Effector memory CD4-positive, alpha-beta T cell (primary cell): ENCODE results near the gene SLC35C1.
A peak's percentile ranks its signal among the peaks of the same experiment; 100 is the strongest.
"Not testable (repeated sequence)": the region's sequence is repeated elsewhere in the genome, so short reads cannot be mapped to it uniquely, and the experiment has no call there.

Experiments
- DNase-seq, 3 donors: peaks; one replicate each; pipeline ENCODE4 v3.0.0-alpha.2; 2020
- H3K27ac ChIP-seq: 2 replicates; pipeline ENCODE4 v1.7.0; 2013; ENCODE audit warnings: mild to moderate bottlenecking, low read length, moderate library complexity; ENCODE audit not compliant: insufficient read depth, poor library complexity, severe bottlenecking
- H3K27me3 ChIP-seq: replicated peaks from 2 replicates; pipeline ENCODE4 v1.7.0; 2013; ENCODE audit warnings: mild to moderate bottlenecking, low read length; ENCODE audit not compliant: insufficient read depth, control insufficient read depth, poor library complexity, severe bottlenecking
- H3K36me3 ChIP-seq: 2 replicates; pipeline ENCODE4 v1.7.0; 2013; ENCODE audit warnings: mild to moderate bottlenecking, low read length, moderate library complexity; ENCODE audit not compliant: control insufficient read depth, insufficient read depth
- H3K4me1 ChIP-seq: 2 replicates; pipeline ENCODE4 v1.7.0; 2013; ENCODE audit warnings: low read length, mild to moderate bottlenecking; ENCODE audit not compliant: control insufficient read depth, insufficient read depth, poor library complexity, severe bottlenecking
- H3K4me3 ChIP-seq: 2 replicates; pipeline ENCODE4 v1.7.0; 2013; ENCODE audit warnings: low read length, low read depth, mild to moderate bottlenecking; ENCODE audit not compliant: insufficient read depth, poor library complexity, severe bottlenecking
- H3K9me3 ChIP-seq: 2 replicates; pipeline ENCODE4 v1.7.0; 2013; ENCODE audit warnings: mild to moderate bottlenecking, low read length, moderate library complexity; ENCODE audit not compliant: control insufficient read depth

Gene SLC35C1

DNA sequence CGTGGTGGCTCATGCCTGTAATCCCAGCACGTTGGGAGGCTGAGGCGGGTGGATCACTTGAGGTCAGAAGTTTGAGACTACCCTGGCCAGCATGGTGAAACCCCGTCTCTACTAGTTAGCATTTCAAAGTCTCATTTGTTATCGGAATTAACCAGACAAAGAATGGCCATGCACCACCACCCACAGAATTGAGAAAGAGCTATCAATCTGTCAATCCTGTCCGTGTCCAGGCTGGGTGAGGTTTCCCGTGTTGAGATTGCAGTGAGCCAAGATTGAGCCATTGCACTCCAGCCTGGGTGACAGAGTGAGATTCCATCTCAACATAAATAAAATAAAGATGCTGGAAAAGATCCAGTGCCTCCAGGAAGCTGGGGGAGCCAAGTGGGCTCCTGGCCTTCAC lies 21.5 kb downstream of the SLC35C1 start:
- H3K36me3 ChIP-seq, H3K4me3 ChIP-seq, H3K27me3 ChIP-seq, H3K9me3 ChIP-seq, H3K4me1 ChIP-seq, H3K27ac ChIP-seq, DNase-seq: not testable (repeated sequence)

DNA sequence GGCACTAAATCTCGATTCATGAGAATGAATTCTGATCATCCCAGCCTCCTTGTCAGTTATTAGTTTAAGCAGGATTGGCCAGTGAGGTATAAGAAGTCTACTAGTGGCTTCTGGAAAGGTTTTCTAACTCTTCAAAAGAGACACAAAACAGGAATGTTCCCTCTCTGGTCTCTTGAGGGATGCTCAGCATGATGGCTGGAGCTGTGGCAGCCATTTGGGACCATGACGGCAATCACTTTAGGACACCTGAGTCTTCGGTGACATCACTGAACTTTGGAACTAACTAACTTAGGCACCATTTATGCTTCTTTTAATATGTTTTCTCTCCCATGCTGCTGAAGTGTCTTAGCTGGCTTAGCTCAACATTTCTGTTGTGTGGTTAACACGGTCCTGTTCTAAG lies 22.2 kb downstream of the SLC35C1 start:
- Histone ChIP-seq H3K27ac (no peak overlapping the region), H3K27me3 (no peaks in the 10 kb centered on the region)
- DNase-seq, result no peak

DNA sequence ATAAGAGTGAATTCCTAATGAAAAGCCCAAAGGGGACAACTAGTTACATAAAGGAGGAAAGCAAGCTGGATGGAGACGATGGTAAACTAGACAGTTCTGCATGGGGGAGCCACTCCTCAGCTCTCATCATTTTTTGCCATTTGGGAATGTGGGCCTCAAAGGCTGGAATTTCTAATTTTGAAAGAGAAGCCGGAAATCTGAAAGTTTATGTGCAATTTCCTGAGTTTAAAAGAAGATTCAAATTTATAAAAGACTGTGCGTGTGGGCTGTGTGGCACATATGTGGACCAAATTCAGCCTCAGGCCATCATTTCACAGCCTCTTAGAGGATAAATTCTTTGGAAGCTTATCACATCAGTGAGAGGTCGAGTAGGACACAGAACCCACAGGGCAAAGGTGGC lies 24.0 kb downstream of the SLC35C1 start:
- Histone ChIP-seq H3K27ac (no peak overlapping the region), H3K4me3 (no peak overlapping the region), H3K9me3 (no peaks in the 10 kb centered on the region), H3K4me1 (peaks cover under 1% of the 10 kb centered on the region), H3K36me3 (no peaks in the 10 kb centered on the region), H3K27me3 (no peaks in the 10 kb centered on the region)
- no peak for DNase-seq

More for the DNA sequence above, 22.2 kb downstream of the SLC35C1 start:
- Histone ChIP-seq H3K9me3 (no peaks in the 10 kb centered on the region), H3K36me3 (no peaks in the 10 kb centered on the region), H3K4me1 (no peaks in the 10 kb centered on the region), H3K4me3 (no peak overlapping the region)

DNA sequence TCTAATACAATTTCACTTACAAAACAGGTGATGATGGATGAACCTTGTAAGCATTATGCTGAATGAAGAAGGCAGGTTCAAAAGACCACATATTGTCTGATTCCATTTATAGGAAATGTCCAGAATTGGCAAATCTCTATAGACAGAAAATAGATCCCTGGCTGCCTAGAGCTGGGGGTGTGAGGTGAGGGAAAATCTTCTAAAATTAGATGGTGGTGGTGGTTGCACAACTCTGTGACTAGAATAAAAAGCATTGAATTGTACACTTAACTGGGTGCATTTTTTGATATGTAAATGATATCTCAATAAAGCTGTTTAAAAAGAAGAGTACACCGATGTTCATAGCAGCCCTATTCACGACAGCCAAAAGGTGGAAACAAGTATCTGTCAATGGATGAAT lies 25.6 kb downstream of the SLC35C1 start:
- Histone ChIP-seq H3K4me3 (no peak overlapping the region), H3K36me3 (no peaks in the 10 kb centered on the region), H3K9me3 (no peaks in the 10 kb centered on the region), H3K4me1 (peaks cover 7% of the 10 kb centered on the region), H3K27me3 (no peaks in the 10 kb centered on the region), H3K27ac (no peak overlapping the region)
- no peak for DNase-seq

DNA sequence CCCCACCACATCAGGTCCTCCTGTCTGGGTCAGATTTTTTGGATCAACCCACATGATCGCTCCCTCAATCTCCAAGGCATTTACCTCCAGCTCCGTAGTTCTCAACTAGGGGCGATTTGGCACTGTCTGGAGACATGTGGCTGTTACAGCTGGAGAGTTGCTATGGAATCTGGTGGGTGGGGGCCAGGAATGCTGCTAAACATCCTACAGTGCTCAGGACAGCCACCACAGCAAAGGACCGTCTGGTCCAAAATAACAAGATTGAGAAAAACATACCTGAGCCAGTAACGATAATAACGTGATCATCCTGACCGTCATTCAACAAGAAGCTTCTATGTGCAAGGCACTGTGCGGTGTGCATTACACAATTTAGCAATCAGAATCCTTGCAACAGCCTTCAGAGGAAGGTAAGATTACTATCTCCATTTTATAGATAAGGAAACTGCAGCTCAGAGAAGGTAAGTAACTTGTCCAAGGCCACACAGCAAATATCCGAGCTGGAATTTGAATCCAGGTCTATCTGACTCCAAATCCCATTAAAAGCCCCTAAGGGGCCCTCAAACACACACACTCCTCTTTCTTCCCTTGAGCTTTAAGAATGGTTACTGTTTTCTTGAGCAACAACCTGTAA lies 28.0 kb downstream of the SLC35C1 start:
- no peak for DNase-seq
- no peak overlapping the region for H3K27ac ChIP-seq
- no peaks in the 10 kb centered on the region for H3K9me3 ChIP-seq
- H3K4me1 ChIP-seq, result peaks cover 7% of the 10 kb centered on the region
- H3K4me3 ChIP-seq, result no peak overlapping the region
- no peaks in the 10 kb centered on the region for H3K27me3 ChIP-seq
- H3K36me3 ChIP-seq, result no peaks in the 10 kb centered on the region

DNA sequence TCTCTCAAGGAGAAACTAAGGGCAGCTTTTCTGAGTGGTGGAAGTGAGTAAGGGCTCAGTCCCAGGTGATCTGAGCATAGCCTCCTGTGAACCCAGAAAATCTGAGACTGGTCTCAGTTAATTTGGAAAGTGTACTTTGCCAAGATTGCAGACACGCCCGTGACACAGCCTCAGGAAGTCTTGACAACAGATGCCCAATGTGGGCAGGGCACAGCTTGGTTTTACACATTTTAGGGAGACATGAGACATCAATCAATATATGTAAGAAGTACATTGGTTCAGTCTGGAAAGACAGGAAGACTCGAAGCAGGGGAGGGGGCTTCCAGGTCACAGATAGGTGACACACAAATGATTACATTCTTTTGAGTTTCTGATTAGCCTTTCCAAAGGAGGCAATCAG lies 28.8 kb downstream of the SLC35C1 start:
- H3K27ac ChIP-seq, result no peak overlapping the region
- no peaks in the 10 kb centered on the region for H3K27me3 ChIP-seq
- no peak overlapping the region for H3K4me3 ChIP-seq
- H3K9me3 ChIP-seq, result no peaks in the 10 kb centered on the region
- no peaks in the 10 kb centered on the region for H3K36me3 ChIP-seq
- peaks cover 7% of the 10 kb centered on the region for H3K4me1 ChIP-seq
- no peak for DNase-seq

DNA sequence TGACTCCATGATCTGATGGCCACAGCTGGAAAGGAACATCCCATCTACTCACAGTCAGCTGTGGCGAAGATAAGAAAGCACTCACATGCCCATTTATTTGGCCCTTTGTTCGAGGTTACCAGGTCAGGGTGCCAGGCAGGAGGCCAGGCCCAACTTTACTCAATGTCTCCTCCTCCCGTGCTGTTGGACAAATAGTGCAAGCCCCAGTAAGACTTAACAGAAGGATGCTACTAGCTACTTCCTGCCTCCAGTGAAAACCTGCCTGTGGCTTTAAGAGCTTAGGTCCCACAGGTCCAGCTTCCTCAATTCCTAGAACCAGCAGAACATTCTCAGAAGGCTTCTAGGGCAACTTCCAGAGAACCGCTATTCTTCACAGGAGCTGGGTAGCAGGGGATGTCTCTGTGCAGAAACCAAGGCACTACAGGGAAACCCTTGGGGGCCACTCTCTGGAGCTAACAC lies 29.4 kb downstream of the SLC35C1 start:
- no peak overlapping the region for H3K4me3 ChIP-seq
- no peak for DNase-seq
- no peaks in the 10 kb centered on the region for H3K27me3 ChIP-seq
- H3K9me3 ChIP-seq, result no peaks in the 10 kb centered on the region
- H3K4me1 ChIP-seq, result peaks cover 7% of the 10 kb centered on the region
- H3K36me3 ChIP-seq, result no peaks in the 10 kb centered on the region
- H3K27ac ChIP-seq, result peak overlapping the region; percentile 13

DNA sequence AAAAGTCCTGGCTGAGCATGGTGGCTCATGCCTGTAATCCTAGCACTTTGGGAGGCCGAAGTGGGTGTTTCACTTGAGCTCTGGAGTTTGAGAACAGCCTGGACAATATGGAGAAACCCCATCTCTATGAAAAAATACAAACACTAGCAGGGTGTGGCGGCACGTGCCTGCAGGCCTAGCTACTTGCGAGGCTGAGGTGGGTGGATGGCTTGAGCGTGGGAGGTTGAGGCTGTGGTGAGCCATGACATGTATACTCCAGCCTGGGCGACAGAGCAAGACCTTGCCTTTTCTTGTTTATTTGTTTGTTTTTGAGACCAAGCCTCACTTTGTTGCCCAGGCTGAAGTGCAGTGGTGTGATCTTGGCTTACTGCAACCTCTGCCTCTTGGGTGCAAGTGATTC lies 34.3 kb downstream of the SLC35C1 start:
- H3K4me1 ChIP-seq, result peaks cover 9% of the 10 kb centered on the region
- H3K27ac ChIP-seq, result no peak overlapping the region
- H3K27me3 ChIP-seq, result no peaks in the 10 kb centered on the region
- no peaks in the 10 kb centered on the region for H3K9me3 ChIP-seq
- H3K36me3 ChIP-seq, result no peaks in the 10 kb centered on the region
- DNase-seq, result no peak
- H3K4me3 ChIP-seq, result no peak overlapping the region

DNA sequence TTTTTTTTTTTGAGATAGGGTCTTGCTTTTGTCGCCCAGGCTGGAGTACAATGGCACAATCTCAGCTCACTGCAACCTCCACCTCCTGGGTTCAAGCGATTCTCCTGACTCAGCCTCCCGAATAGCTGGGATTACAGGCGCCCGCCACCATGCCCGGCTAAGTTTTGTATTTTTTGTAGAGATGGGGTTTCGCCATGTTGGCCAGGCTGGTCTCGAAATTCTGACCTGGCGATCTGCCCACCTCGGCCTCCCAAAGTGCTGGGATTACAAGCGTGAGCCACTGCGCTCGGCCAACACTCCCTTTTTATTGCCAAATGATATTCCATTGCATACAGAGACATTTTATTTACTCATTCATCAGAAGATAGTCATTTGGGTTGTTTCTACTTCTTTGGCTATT lies 35.3 kb downstream of the SLC35C1 start:
- H3K27ac ChIP-seq, H3K36me3 ChIP-seq, H3K9me3 ChIP-seq, H3K4me3 ChIP-seq, DNase-seq, H3K27me3 ChIP-seq, H3K4me1 ChIP-seq: not testable (repeated sequence)

DNA sequence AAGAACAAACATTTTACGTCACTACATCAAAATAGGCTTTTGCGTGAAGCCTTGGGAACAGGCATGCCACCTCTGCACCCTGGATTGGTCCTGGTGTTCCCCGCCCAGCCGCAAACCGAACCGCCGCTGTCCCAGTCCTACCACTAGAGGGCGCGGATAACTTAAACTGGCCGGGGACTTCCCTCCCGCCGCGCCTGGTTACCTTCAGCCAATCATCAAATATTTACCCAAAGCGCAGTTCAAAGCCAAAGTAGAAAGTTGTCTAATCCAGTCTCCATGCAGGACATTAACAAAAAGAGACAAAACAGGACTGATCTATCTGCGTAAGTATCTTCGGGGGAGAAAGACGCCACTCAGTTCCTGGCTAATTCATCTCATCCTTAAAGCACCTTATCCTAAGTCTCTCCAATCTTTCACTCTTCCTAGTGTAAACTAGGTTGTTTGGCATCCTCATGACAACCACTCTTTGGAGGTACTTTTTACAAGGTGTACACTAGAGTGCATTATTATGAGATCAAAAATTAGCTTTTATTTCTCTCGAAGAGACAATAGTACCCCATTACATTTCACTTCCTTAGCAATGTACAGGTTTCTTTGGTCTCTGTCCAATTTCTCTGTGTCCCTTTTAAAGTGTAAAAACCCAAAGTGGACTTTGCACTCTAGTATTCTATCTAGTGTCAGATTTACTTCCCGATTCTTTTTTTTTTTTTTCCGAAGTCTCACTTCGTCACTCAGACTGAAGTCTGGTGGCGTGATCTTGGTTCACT lies 38.4 kb downstream of the SLC35C1 start:
- no peaks in the 10 kb centered on the region for H3K36me3 ChIP-seq
- no peak overlapping the region for H3K4me3 ChIP-seq
- no peaks in the 10 kb centered on the region for H3K27me3 ChIP-seq
- peaks cover 17% of the 10 kb centered on the region for H3K4me1 ChIP-seq
- H3K27ac ChIP-seq, result peak overlapping the region; percentile 72
- DNase-seq, result peak; percentile 86 to 87 (median 86)
- no peaks in the 10 kb centered on the region for H3K9me3 ChIP-seq
